Endothelial cell of umbilical vein (primary cell): Measurements from ENCODE around the gene TMEM63B. TPM values are rescaled to one million over a fixed set of nuclear protein-coding genes. Genes with fewer than 3 reads are reported as not detected.

Experiments used
- BruUV-seq: library from RNA; stranded (reverse); fragments of 400-500 nt; replicated peaks from 2 replicates; lab custom pipeline; 2021; lab: Mats Ljungman, UMichigan
- CTCF ChIA-PET: fragments of 300-600, 350-600 bp; sonication (Branson Sonifier 250); formaldehyde crosslinking; loops from one replicate; lab custom pipeline; 2021; ENCODE audit warnings: antibody characterized with exemption, inconsistent platforms; lab: Charles Lee
- POLR2A ChIA-PET: fragments of 300-600, 350-600 bp; sonication (Branson Sonifier 250); formaldehyde crosslinking; loops from one replicate; lab custom pipeline; 2021; ENCODE audit warnings: antibody characterized with exemption, inconsistent platforms; lab: Charles Lee
- DNase-seq: peaks from one replicate; pipeline ENCODE4 v3.0.0-alpha.2; 2011; ENCODE audit warnings: low read depth, low spot score
- FAIRE-seq: peaks from 2 replicates; lab custom pipeline; 2011; peaks lifted over from hg19 to GRCh38; lab: Jason Lieb, UNC
- H2AFZ ChIP-seq: 2 replicates; pipeline ENCODE4 v1.6.0; 2012; ENCODE audit warnings: low read depth, low read length, control low read depth, inconsistent platforms
- H3K27ac ChIP-seq: 2 replicates; pipeline ENCODE4 v1.5.1; 2011; ENCODE audit warnings: low read depth, mild to moderate bottlenecking, control low read depth, low read length, moderate library complexity; ENCODE audit not compliant: insufficient read depth
- H3K27me3 ChIP-seq, 2 experiments: 2 replicates each; pipeline versions ENCODE4 v1.6.0 to v1.6.1; 2011; ENCODE audit warnings: low read length in 2 of 2, mixed read lengths in 1 of 2; ENCODE audit not compliant: control insufficient read depth in 2 of 2, insufficient read depth in 2 of 2
- H3K36me3 ChIP-seq, 2 experiments: 2 replicates in 1 of 2; 3 replicates in 1 of 2; pipeline ENCODE4 v1.5.1; 2011; ENCODE audit warnings: low read length in 2 of 2, mild to moderate bottlenecking in 1 of 2, moderate library complexity in 1 of 2; ENCODE audit not compliant: control insufficient read depth in 2 of 2, insufficient read depth in 2 of 2; ENCODE audit errors: extremely low read depth in 1 of 2
- H3K4me1 ChIP-seq: 3 replicates; pipeline ENCODE4 v1.5.1; 2011; ENCODE audit warnings: mild to moderate bottlenecking, low read length; ENCODE audit not compliant: control insufficient read depth, insufficient read depth; ENCODE audit errors: extremely low read depth
- H3K4me2 ChIP-seq: 2 replicates; pipeline ENCODE4 v1.6.1; 2011; ENCODE audit warnings: low read length, control low read depth, mixed read lengths; ENCODE audit not compliant: insufficient read depth
- H3K4me3 ChIP-seq, 3 experiments: fragments of 200-600 bp in 1 of 3; sonication (generic), shearing (Covaris generic) in 1 of 3; replicated peaks in 1 of 3; 2 replicates each; pipeline ENCODE4 v1.5.1; 2011 to 2016; ENCODE audit warnings: control low read depth in 3 of 3, low read length in 3 of 3, mild to moderate bottlenecking in 2 of 3, inconsistent platforms in 1 of 3, low read depth in 1 of 3, moderate library complexity in 1 of 3; ENCODE audit not compliant: insufficient read depth in 1 of 3
- H3K79me2 ChIP-seq: 2 replicates; pipeline ENCODE4 v1.6.0; 2012; ENCODE audit warnings: low read length, inconsistent platforms; ENCODE audit not compliant: control insufficient read depth, insufficient read depth
- H3K9ac ChIP-seq: replicated peaks from 2 replicates; pipeline ENCODE3; 2011; ENCODE audit warnings: low read length, control low read depth; ENCODE audit not compliant: insufficient read depth; ENCODE audit errors: extremely low read depth
- H3K9me1 ChIP-seq: replicated peaks from 3 replicates; pipeline ENCODE4 v1.6.0; 2011; ENCODE audit warnings: mild to moderate bottlenecking, low read length; ENCODE audit not compliant: control insufficient read depth, insufficient read depth; ENCODE audit errors: extremely low read depth
- H3K9me3 ChIP-seq: replicated peaks from 2 replicates; pipeline ENCODE4 v1.5.1; 2012; ENCODE audit warnings: low read length, inconsistent platforms; ENCODE audit not compliant: control insufficient read depth, insufficient read depth
- H4K20me1 ChIP-seq: replicated peaks from 2 replicates; pipeline ENCODE3; 2011; ENCODE audit warnings: mild to moderate bottlenecking, low read length; ENCODE audit not compliant: control insufficient read depth, insufficient read depth; ENCODE audit errors: extremely low read depth
- EZH2 ChIP-seq: IDR thresholded peaks from 2 replicates; pipeline ENCODE4 v1.6.1; 2012; ENCODE audit warnings: borderline replicate concordance, low read depth, mild to moderate bottlenecking, moderate library complexity, low read length, inconsistent platforms; ENCODE audit not compliant: severe bottlenecking
- FOS ChIP-seq: IDR thresholded peaks from 2 replicates; pipeline ENCODE4 v1.6.1; 2011; ENCODE audit warnings: mild to moderate bottlenecking, low read length, moderate library complexity, borderline replicate concordance; ENCODE audit not compliant: insufficient read depth
- GATA2 ChIP-seq: IDR thresholded peaks from 2 replicates; pipeline ENCODE4 v1.7.0; 2011; ENCODE audit warnings: low read depth, mild to moderate bottlenecking, moderate library complexity, mixed read lengths, low read length; ENCODE audit not compliant: insufficient read length, insufficient read depth
- JUN ChIP-seq: IDR thresholded peaks from 2 replicates; pipeline ENCODE4 v1.6.1; 2011; ENCODE audit warnings: borderline replicate concordance, low read depth; ENCODE audit not compliant: insufficient read length, insufficient read depth
- MAX ChIP-seq: IDR thresholded peaks from 2 replicates; pipeline ENCODE4 v1.6.1; 2011; ENCODE audit not compliant: insufficient read depth, insufficient read length
- MYC ChIP-seq: IDR thresholded peaks from one replicate; pipeline ENCODE4 v1.6.1; 2011; ENCODE audit warnings: mild to moderate bottlenecking, low read depth, low read length
- POLR2A ChIP-seq: IDR thresholded peaks from 2 replicates; pipeline ENCODE4 v1.6.1; 2012; ENCODE audit warnings: low read depth, mild to moderate bottlenecking, control low read depth, low read length
- POLR2AphosphoS5 ChIP-seq: IDR thresholded peaks from 2 replicates; pipeline ENCODE4 v1.6.1; 2012; ENCODE audit warnings: low read depth, mild to moderate bottlenecking, control low read depth, low read length, moderate library complexity; ENCODE audit not compliant: insufficient read depth
- dilution Hi-C: fragments of 300-500 bp; cut with MboI; formaldehyde crosslinking; loops from one replicate; pipeline ENCODE4 v1.15.0; 2019; ENCODE audit warnings: low sequenced_read_pairs; ENCODE audit not compliant: extremely low pct_ligation_motif_present
- intact Hi-C: fragments of 100-400 bp; cut with micrococcal nuclease; formaldehyde crosslinking; loops from one replicate; pipeline ENCODE4 v1.10.0; 2022
- polyA plus RNA-seq, 4 experiments: library from polyadenylated mRNA; depleted of rRNA in 3 of 4; stranded (reverse) in 3 of 4; unstranded in 1 of 4; fragments of >200 nt; gene quantifications; 2 replicates each; pipeline versions ENCODE4 v1.2.1 to v1.2.3, GENCODE V29; 2011 to 2012; ENCODE audit warnings: missing spikeins in 1 of 4
- total RNA-seq: library from RNA; stranded (reverse); gene quantifications from 2 replicates; pipeline ENCODE4 v1.2.3, GENCODE V29; 2021
- TF ChIP-seq, protein P1 (sequence below), 2 donors: IDR thresholded peaks; 1 replicate in 1 of 2; 2 replicates in 1 of 2; pipeline ENCODE4 v1.5.1; 2011; ENCODE audit warnings: low read length in 2 of 2, mild to moderate bottlenecking in 2 of 2, moderate library complexity in 2 of 2, control low read depth in 1 of 2, inconsistent platforms in 1 of 2, low read depth in 1 of 2; ENCODE audit not compliant: insufficient read depth in 1 of 2; ENCODE audit errors: extremely low read depth in 1 of 2

The TMEM63B gene
- total and polyA plus RNA-seq, 2 donors (not counting 3 experiments of a cell fraction or from before 2014, with no cell fraction given) = 49.7 to 56.1 TPM

DNA sequence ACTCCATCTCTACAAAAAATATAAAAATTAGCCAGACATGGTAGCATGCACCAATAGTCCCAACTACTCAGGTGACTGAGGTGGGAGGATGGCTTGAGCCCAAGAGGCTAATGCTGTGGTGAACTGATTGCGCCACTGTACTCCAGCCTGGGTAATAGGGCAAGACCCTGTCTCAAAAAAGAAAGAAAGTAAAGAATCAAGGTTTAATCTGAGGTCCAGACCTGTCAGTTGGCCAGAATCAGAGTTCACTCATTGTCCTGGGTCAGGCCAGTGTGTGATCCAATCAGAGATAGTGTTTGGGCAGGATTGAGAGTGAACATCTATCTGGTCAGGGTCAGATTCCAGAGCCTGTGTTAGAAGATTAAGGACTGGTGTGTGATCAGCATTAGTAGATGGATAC is 15.5 kb downstream of the TMEM63B start:
- FAIRE-seq (no peak), DNase-seq (no peak)
- Histone ChIP-seq H3K79me2 (no peaks in the 10 kb centered on the region), H3K9me1 (no peaks in the 10 kb centered on the region), H3K4me1 (no peaks in the 10 kb centered on the region), H3K4me3 (no peak overlapping the region), H3K36me3 (peaks cover 2 to 9% of the 10 kb centered on the region in 2 experiments), H3K9ac (no peak overlapping the region), H3K27me3 (no peaks in the 10 kb centered on the region), H3K4me2 (no peak overlapping the region), H3K9me3 (no peaks in the 10 kb centered on the region), H2AFZ (no peak overlapping the region), H3K27ac (no peak overlapping the region), H4K20me1 (no peaks in the 10 kb centered on the region)
- CTCF ChIA-PET = interaction anchor here (1.1 kb wide), 1 partner anchor 10 kb away, joined by 3 read pairs; no protein-coding TSS in a partner anchor
- TF ChIP-seq MYC (no peak), POLR2A (no peak), GATA2 (no peak), EZH2 (no peak), POLR2AphosphoS5 (no peak), JUN (no peak), MAX (no peak), FOS (no peak)
- TF ChIP-seq, protein P1, sequence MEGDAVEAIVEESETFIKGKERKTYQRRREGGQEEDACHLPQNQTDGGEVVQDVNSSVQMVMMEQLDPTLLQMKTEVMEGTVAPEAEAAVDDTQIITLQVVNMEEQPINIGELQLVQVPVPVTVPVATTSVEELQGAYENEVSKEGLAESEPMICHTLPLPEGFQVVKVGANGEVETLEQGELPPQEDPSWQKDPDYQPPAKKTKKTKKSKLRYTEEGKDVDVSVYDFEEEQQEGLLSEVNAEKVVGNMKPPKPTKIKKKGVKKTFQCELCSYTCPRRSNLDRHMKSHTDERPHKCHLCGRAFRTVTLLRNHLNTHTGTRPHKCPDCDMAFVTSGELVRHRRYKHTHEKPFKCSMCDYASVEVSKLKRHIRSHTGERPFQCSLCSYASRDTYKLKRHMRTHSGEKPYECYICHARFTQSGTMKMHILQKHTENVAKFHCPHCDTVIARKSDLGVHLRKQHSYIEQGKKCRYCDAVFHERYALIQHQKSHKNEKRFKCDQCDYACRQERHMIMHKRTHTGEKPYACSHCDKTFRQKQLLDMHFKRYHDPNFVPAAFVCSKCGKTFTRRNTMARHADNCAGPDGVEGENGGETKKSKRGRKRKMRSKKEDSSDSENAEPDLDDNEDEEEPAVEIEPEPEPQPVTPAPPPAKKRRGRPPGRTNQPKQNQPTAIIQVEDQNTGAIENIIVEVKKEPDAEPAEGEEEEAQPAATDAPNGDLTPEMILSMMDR (IDR thresholded peaks at IDR 0.05; ENCODE audit: extremely low read depth in 1 of 2, insufficient read depth in 1 of 2, low read depth in 1 of 2, low read length in 2 of 2) = no peak
- dilution Hi-C loops = no loop called here
- intact Hi-C loops = no loop called here
- no TSS peak for BruUV-seq
- POLR2A ChIA-PET = no interaction called here
